GM18520 (cell line): Measurements from ENCODE around the gene TP63.

ENCODE experiments used
- ATAC-seq: cut with Tn5 transposase; IDR thresholded peaks from one replicate; pipeline ENCODE4 v1.9.1; 2021; ENCODE audit not compliant: unreplicated experiment

TP63 gene

GRCh38 chr3:189683546-189684255 lies 52.5 kb downstream of the TP63 start:
- no peak for ATAC-seq

DNA sequence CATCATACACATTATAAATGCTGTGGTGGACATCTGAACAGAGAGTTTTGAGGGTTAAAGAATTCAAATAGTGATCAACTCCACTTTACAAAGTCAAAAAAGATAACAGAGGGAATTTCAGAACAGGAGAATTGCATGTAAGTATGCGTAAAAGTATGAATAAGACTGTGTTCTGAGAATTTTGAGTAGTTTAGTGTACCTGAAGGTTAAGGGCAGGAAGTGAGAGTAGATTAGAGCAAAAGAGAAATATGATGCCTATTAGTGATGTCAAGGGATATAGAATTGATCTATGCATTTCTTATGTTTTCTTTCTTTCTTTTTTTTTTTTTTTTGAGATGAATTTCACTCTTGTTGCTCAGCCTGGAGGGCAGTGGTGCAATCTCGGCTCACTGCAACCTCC lies 53.1 kb downstream of the TP63 start:
- no peak for ATAC-seq

DNA sequence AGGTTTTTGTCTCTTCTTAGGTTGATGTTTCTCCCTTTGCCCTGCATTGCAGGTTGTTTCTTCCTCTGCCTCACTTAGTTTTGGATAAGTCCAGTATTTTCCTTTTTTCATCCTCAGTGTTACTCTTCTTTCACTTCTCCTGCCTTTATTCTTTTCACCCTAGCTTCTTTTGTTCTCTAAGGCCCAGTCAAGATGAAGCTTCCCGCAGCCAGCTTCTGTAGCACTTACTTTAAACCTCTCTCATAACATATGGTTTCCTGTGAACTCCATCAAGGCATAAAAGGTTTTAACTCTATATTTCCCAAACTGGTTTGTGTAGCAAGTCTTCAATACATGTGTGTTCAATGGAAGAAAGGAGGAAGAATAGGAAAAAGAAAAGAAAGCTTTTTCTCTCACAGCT lies 54.1 kb downstream of the TP63 start:
- ATAC-seq = no peak

- no peak for ATAC-seq
These were observed 54.7 kb downstream of the TP63 start for GRCh38 chr3:189685860-189686259.

DNA sequence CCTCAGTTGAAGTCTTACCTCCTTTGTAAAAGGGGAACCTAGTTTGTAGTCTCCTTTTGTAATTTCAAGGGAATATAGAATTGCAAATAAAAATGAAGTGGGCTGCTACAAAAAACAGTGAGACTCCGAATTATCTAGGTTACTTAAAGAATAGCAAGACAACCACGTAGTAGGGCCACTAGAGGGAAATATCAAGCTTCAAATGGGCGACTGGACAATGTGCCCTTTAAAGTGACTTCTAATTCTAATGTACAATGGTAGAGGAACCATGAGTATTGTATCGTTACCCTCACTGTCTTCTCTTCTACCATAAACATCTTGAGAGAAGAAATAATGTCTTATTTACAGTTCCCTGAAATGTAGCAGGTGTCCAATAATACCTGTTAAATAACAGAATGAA lies 56.3 kb downstream of the TP63 start:
- ATAC-seq = no peak

GRCh38 chr3:189688262-189688661 lies 57.1 kb downstream of the TP63 start:
- ATAC-seq = no peak

- ATAC-seq = no peak
These were observed 58.4 kb downstream of the TP63 start for GRCh38 chr3:189689625-189690024.

- ATAC-seq = no peak
These were observed 59.0 kb downstream of the TP63 start for GRCh38 chr3:189690237-189690636.

DNA sequence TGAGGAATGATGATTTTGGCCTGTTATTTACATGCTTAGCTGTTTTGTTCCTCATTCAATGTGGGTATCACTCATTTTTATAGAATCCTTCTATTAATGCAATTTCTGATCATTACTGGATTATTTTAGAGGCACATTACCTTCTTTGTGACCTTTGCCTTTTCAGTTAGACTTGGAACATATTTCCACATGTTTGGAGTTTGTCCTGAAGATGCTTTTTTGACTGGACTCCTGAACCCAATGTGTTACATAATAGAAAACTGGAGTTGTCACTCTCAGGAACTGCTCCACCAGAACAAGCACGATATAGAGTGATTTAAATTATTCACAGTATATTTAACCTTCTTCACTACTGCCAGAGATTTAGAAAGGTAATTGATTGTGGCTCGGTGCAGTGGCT lies 59.5 kb downstream of the TP63 start:
- ATAC-seq = no peak

DNA sequence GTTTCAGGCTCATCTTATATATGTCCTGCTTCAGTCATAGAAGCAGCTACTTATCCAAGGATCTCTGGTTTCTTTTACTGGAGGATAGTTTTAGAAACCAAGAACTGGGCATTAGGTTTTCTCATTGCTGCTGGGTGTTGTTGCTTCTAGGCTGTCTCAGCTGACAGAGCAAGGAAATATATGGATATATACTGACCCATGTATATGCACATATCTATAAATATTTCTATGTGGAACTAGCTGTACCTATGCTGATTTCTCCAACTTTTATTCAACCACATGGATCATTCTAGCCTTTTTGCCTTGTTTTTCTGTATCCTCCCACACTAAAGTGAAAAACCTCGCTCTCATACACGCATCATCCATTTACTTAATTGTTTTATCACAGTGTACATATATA lies 64.2 kb downstream of the TP63 start:
- no peak for ATAC-seq

- no peak for ATAC-seq
These were observed 67.6 kb downstream of the TP63 start for GRCh38 chr3:189698811-189699210.

- ATAC-seq = no peak
These were observed 68.7 kb downstream of the TP63 start for GRCh38 chr3:189699885-189700284.

DNA sequence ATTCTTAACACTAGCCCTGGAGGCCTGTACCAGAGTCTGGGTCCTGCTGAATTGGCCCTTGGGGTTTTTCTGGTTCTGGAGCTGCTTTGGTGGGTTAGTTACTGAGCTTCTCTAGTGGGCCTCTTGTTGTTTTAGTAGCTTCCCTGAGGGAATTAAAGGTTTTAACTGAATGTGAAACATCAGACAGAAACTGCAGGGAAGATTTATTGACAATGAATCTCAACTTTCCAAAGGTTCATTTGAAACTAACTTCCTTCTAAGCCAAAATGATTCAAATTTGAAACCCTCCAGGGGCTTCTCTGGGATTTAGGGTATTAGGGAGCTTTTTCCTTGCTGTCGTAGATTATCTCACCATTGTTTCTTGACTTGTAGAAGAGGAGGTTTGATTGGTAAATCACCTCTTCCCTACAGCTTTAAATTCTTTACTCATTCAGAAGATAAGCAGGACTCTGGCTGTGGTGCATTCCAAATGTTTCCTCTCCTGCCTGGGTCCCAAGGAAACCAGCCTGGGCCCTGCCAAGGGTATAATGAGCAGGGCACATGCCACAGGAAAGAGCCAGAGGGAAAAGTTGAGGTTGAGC lies 71.0 kb downstream of the TP63 start:
- no peak for ATAC-seq

GRCh38 chr3:189703865-189704264 lies 72.7 kb downstream of the TP63 start:
- no peak for ATAC-seq

DNA sequence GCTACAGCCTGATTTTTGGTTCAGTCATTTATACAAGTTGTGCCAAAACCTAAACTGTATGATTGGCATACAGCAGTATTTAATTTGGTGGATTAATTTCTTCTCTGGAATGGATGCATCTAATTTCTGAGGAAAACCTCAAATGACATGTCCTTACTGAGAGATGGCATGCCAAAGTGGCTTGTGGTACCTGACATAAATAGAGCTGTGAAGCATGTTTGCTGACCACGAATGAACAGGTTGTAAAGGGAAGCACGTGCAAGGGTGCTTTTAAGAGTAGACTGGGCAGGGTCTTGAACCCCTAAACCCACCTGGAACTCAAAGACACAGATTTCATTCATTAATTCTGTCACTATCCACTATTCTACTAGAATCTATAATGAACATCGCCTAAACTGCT lies 77.2 kb downstream of the TP63 start:
- no peak for ATAC-seq

DNA sequence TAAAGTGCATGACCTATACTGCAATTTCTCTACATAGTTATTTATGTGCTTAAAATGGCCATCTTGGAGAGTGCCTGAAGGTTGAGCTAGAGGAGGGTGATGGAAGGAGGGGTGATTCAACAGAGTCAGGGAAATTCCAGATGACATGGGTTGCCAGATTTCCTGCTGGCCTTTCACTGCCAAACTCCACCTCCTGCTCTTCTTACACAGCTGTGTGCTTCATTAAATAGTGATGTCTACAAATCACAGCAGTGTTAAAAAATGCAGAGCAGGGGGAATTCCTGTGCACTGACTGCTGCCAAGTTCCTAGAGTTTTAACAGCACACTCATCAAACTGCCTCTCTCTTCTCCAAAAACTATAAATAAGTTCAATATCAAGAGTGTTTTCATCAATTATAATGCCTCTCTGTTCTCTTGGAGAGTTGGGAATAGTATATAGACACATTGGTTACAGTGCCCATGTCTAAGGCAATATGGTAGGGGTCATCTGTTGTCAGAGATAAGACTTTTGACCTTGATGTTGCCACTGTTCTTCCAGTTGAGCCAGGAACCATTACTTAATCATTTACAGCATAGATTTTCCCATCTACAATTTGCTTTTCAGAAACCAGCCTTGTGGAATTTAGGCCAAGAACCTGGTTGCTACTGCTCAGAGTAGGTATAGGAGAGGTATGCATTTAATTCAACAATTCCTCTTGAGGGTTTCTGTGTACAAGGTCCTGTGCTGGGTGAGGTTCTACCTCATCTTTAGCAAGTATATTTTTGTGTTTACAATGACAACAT lies 79.6 kb downstream of the TP63 start:
- ATAC-seq = no peak

DNA sequence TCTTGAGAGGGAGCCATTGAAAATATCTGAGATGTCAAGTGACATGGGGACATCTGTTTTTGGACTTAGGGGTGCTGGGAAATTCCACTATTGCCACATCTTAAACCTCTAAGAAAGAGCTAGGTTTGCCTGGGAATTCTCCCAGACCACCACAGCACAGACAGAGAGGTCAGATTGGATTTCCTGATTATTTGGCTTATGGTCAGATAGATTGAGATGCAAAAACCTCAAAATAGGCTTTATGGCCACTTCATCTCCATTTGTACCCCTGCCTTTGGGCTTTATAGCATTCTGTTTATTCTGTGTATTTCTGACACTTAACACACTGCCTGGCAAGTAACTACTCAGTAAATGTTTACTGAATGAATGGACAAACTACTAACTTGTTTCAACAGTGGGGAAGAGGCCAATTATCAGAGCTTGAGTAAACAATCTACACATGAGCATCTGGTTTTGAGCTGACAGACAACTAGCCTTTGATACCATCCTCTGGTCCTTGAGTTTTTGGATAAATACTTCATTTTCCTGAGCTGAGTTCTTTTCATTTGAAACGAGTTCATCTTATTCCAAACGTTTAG lies 81.8 kb downstream of the TP63 start:
- ATAC-seq = no peak

GRCh38 chr3:189714991-189715961 lies 84.1 kb downstream of the TP63 start:
- ATAC-seq = no peak

DNA sequence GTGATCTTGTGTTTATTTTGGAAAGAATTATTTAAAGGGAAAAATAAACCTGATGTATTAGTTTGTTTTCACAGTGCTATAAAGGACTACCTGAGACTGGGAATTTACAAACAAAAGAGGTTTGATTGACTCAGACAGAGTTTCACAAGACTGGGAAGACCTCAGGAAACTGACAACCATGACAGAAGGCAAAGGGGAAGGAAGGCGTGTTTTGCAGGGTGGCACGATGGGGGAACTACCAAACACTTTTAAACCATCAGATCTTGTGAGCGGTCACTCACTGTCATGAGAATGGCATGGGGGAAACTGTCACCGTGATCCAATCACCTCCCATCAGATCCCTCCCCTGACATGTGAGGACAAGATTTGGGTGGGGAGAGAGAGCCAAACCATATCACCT lies 87.0 kb downstream of the TP63 start:
- ATAC-seq = no peak

DNA sequence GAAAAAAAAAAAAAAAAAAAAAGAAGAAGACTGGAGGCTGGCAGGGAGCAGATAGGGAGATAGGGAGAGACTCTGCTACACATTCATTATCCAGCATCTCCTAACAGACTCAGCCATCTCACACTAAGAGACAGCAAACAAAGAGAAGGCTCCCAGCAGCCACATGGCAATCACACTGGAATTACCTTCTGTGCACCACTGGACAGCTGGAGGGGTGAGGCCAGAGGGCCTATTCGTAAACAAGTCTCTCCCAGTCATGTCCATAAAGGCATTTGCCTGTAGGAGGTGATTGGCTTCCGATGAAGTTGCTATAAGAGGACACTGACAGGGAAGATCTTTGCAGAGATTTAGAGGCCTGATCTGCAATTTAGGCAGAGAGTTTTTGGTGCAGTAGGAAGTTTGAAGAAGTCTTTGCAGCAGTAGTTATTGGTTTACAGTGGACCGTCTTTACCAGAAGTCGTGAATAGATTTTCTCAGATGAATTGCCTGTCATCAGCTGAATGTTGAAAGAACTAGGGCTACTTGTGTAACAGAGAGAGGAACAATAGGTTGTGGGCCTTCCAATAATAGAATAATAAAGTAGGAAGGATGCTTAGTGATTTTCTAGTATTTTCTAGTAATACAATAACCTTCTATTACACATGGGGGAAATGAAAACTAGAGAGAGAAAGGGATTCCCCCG lies 89.7 kb downstream of the TP63 start:
- no peak for ATAC-seq
